HG03139 (cell line): ENCODE data around the gene FBXO40.
"Not testable (repeated sequence)": the region's sequence is repeated elsewhere in the genome, so short reads cannot be mapped to it uniquely, and the experiment has no call there.

Experiments used
- ATAC-seq: cut with Tn5 transposase; IDR thresholded peaks from one replicate; pipeline ENCODE4 v1.9.1; 2021; ENCODE audit not compliant: unreplicated experiment

The FBXO40 gene

GRCh38 chr3:121592856-121593702 lies at the start of gene FBXO40:
Gene FBXO40 (plus strand): TSS chr3:121593379. CDS start chr3:121620576, 27,197 bp downstream.
- no peak for ATAC-seq

GRCh38 chr3:121545049-121545573 lies 48.1 kb upstream of the FBXO40 start:
- ATAC-seq, result no peak

GRCh38 chr3:121545574-121546455 lies 47.4 kb upstream of the FBXO40 start, which contains the start of gene POLQ:
Gene POLQ (minus strand): TSS chr3:121545988. CDS start chr3:121545877, 111 bp downstream.
- peak; percentile 83 for ATAC-seq

- no peak for ATAC-seq
Observed at GRCh38 chr3:121552379-121552778, 40.8 kb upstream of the FBXO40 start.

- no peak for ATAC-seq
Observed at GRCh38 chr3:121552797-121553196, 40.4 kb upstream of the FBXO40 start.

- no peak for ATAC-seq
Observed at GRCh38 chr3:121557426-121557934, 35.7 kb upstream of the FBXO40 start.

- no peak for ATAC-seq
Observed at GRCh38 chr3:121562148-121562547, 31.0 kb upstream of the FBXO40 start.

GRCh38 chr3:121566773-121567172 lies 26.4 kb upstream of the FBXO40 start:
- ATAC-seq, result no peak

GRCh38 chr3:121567649-121568048 lies 25.5 kb upstream of the FBXO40 start, which contains the start of gene ARGFX:
Gene ARGFX (plus strand): TSS chr3:121567949. CDS start chr3:121570714, 2,765 bp downstream.
- no peak for ATAC-seq

GRCh38 chr3:121574449-121574848 lies 18.7 kb upstream of the FBXO40 start:
- ATAC-seq, result no peak

GRCh38 chr3:121581691-121582090 lies 11.5 kb upstream of the FBXO40 start:
- ATAC-seq, result no peak

- ATAC-seq, result no peak
Observed at GRCh38 chr3:121584418-121584817, 8.8 kb upstream of the FBXO40 start.

GRCh38 chr3:121593806-121594205 lies 627 bp downstream of the FBXO40 start:
- ATAC-seq, result not testable (repeated sequence)

GRCh38 chr3:121594850-121595249 lies 1.7 kb downstream of the FBXO40 start:
- no peak for ATAC-seq

GRCh38 chr3:121595765-121596406 lies 2.7 kb downstream of the FBXO40 start:
- no peak for ATAC-seq

GRCh38 chr3:121598564-121598963 lies 5.4 kb downstream of the FBXO40 start:
- ATAC-seq, result no peak

- not testable (repeated sequence) for ATAC-seq
Observed at GRCh38 chr3:121599900-121600299, 6.7 kb downstream of the FBXO40 start.

- ATAC-seq, result no peak
Observed at GRCh38 chr3:121601212-121601812, 8.1 kb downstream of the FBXO40 start.

GRCh38 chr3:121604759-121605158 lies 11.6 kb downstream of the FBXO40 start:
- no peak for ATAC-seq

- no peak for ATAC-seq
Observed at GRCh38 chr3:121606106-121606505, 12.9 kb downstream of the FBXO40 start.
